Heart left ventricle (tissue), 13 donors: ENCODE measurements around the gene YBX2.

Experiments
- POLR2A ChIP-seq, 2 donors: fragments of 450-650 bp; IDR thresholded peaks; one replicate each; pipeline ENCODE4 v1.6.1; 2017; ENCODE audit warnings: antibody characterized with exemption in 2 of 2, mild to moderate bottlenecking in 2 of 2, moderate library complexity in 2 of 2
- TF ChIP-seq, protein P1 (sequence below), 12 donors: fragments of 200-600 bp; sonication (generic) in 4 of 12; IDR thresholded peaks; one replicate each; pipeline versions ENCODE4 v1.5.0 to v1.8.0; 2018 to 2022; ENCODE audit warnings: antibody characterized with exemption in 12 of 12, mild to moderate bottlenecking in 5 of 12
- donor health status: ischemic (EF 13 %, LVEDD 7.1; RV severe dilation, severe dysfunction).
- donor health status: DM: no; HTN: yes; CAD: no.
- donor health status: DM: no; HTN: no; CAD: no.
- donor health status: ischemic (EF 25% LVEDD 6.9; RV normal size, moderate dysfunction).
- donor health status: ischemic (EF 25% LVEDD 5.7; RV mildly dilated, moderate dysfunction).
- donor health status: ischemic (EF 35%, LVEDD 5.7; RV mildly dilated, moderate dysfunction).
- donor health status: nonischemic (EF 11% LVEDD 7.7; RV severe dilation, severe dysfunction).
- donor health status: DM: yes; HTN: yes; CAD: no.
- donor health status: PGD.
- donor health status: ischemic (EF 29% LVEDD 5.4; RV normal size, mild dysfunction).
- donor health status: nonischemic (EF 23%, LVEDD 6.1; RV moderate dilation, normal function).

- TF ChIP-seq, protein P1, sequence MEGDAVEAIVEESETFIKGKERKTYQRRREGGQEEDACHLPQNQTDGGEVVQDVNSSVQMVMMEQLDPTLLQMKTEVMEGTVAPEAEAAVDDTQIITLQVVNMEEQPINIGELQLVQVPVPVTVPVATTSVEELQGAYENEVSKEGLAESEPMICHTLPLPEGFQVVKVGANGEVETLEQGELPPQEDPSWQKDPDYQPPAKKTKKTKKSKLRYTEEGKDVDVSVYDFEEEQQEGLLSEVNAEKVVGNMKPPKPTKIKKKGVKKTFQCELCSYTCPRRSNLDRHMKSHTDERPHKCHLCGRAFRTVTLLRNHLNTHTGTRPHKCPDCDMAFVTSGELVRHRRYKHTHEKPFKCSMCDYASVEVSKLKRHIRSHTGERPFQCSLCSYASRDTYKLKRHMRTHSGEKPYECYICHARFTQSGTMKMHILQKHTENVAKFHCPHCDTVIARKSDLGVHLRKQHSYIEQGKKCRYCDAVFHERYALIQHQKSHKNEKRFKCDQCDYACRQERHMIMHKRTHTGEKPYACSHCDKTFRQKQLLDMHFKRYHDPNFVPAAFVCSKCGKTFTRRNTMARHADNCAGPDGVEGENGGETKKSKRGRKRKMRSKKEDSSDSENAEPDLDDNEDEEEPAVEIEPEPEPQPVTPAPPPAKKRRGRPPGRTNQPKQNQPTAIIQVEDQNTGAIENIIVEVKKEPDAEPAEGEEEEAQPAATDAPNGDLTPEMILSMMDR (IDR thresholded peaks at IDR 0.05): peak in 1 of 12 donors; percentile 8
- TF ChIP-seq POLR2A (IDR thresholded peaks at IDR 0.05): no peak
Measured at GRCh38 chr17:7282752-7283321, 11.6 kb downstream of the YBX2 start.
